Stimulated activated CD8-positive, alpha-beta memory T cell treated with anti-CD3 and anti-CD28 coated beads, Interleukin-15, amount 100 ng/mL, for 24 hours (primary cell): Measurements from ENCODE around the gene ADCY6.
"Not testable (repeated sequence)": the region's sequence is repeated elsewhere in the genome, so short reads cannot be mapped to it uniquely, and the experiment has no call there.

Source experiments
- DNase-seq: peaks from one replicate; pipeline ENCODE4 v3.0.0-alpha.2; 2020; ENCODE audit warnings: low read depth

ADCY6 gene

DNA sequence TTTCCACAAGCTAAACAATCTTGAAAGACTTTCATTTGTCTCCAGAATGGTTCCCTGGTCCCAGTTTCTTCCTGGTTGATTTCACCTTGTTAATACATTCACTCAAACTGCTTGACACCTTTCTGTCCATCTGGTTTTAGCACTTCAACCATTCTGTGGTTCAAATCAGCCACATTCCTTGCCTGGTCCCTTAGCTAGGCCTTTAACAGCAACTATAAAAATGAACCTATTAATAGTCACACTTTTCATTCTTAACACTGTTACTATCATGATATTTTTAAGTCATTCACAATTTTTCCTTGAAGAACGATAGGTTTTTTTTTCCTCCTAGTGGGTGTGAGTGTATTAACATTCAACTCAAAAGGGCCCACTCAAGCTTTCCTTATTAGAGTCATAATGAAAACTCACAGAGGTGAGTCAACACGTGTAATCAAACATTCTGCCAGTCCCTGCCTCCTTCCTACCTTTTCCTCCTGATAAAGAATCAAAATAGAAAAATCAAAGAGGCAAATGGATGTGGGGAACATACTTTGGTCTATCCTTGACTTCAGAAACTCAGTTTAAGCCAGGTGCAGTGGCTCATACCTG is 38.0 kb downstream of the ADCY6 start:
- no peak for DNase-seq

DNA sequence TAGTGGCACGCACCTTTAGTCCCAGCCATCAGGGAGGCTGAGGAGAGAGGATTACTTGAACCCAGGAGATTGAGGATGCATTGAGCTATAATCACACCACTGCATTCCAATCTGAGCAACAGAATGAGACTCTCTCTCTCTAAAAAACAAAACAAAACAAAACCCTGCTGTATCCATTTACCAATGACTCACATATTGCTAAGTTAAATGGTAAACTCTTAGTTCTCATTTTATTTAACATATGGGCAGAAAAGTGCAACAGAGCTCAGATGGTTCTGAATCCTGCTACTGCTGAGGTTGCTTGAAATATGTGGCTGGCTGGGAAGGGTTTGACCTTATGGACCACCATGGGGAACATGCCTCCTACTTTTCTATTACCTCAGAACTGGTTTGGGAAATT is 38.7 kb downstream of the ADCY6 start:
- DNase-seq: no peak

DNA sequence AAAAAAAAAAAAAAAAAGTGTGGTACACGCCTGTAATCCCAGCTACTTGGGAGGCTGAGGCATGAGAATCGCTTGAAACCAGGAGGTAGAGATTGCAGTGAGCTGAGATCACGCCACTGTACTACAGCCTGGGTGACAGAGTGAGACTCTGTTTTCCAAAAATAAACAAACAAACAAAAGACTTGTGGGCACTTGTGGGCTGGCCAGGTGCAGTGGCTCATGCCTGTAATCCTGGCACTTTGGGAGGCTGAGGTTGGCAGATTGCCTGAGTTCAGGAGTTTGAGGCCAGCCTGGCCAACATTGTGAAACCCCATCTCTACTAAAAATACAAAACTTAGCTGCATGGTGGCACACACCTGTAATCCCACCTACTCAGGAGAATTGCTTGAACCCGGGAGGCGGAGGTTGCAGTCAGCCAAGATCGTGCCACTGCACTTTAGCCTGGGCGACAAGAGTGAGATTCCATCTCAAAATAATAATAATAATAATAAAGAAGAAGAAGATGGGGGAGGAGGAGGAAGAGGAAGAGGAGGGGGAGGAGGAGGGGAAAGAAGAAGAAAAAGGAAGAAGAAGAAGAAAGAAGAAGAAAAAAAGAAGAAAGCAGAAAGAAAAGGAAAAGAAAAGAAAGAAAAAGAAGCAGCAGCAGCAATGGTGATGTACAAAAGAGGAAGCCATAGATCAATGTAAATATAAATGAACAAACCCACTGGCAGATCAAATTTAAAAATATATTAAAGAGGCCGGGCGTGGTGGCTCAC is 44.5 kb downstream of the ADCY6 start:
- DNase-seq: no peak

DNA sequence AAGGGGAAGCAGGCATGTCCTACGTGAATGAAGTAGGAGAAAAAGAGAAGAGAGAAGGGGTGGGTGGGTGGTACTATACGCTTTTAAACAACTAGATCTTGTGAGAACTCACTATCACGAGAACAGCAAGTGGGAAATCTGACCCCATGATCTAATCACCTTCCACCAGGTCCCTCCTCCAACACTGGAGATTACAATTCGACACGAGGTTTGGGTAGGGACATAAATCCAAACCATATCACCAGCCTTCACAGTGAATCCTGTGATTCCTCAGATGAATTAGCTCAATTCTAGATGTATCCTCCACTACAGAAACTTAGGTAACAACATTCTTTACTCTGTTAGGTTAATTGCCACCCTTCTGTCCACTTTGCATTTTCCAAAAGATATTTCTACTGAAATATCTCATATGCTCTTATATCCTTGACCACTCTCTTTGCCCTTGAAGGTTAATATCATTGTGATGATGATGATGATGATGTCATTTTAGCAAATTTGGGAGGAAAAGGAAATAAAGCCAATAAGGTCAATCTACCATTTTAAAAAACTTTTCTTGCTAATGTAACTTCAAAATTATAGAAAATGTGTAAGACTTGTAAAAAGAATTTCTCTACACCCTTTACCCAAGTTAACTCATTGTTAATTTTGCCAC is 49.1 kb downstream of the ADCY6 start:
- DNase-seq: no peak

DNA sequence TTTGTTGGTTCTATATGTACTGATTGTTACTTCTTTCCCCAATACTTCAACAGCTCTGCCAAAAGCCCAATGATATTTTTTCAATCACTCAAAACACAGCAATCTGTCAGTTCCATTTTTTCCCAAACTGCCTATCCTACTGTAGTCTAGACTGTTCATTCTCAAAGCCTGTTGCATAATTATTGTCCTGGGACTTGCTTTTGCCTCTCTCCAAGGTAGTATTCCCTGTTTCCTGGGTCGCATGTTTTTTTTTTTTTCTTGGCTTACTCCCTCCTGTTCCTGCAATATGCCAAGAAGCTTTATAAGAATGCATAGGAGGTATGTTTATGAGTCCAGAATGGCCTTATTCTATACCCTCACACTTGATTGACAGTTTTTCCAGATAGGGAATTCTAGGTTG is 52.4 kb downstream of the ADCY6 start:
- DNase-seq: no peak

DNA sequence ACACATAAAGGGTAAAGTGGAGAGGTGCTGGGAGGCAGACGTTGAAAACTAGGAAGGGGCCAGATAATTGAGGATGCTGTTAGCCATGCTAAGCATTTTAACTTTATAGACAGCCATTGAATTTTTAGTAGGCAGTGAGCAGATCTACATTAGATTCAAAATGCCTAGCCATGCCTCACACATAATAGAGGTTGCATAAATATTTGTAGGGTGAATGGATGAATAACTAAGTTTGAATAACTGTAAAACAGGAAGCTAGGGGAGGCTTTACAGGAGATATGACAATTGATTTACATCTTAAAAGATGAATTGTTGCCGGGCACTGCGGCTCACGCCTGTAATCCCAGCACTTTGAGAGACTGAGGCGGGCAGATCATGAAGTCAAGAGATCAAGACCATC is 60.1 kb downstream of the ADCY6 start:
- no peak for DNase-seq

DNA sequence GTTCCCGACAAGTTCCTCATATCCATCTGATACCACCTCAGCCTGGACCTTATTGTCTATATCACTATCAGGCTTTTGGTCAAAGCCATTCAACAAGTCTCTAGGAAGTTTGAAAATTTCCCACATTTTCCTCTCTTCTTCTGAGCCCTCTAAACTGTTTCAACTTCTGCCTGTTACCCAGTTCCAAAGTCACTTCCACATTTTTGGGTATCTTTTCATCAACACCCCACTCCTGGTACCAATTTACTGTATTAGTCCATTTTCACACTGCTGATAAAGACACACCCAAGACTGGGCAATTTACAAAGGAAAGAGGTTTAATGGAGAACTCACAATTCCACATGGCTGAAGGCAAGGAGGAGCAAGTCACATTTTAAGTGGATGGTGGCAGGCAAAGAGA is 68.2 kb downstream of the ADCY6 start:
- DNase-seq: not testable (repeated sequence)

DNA sequence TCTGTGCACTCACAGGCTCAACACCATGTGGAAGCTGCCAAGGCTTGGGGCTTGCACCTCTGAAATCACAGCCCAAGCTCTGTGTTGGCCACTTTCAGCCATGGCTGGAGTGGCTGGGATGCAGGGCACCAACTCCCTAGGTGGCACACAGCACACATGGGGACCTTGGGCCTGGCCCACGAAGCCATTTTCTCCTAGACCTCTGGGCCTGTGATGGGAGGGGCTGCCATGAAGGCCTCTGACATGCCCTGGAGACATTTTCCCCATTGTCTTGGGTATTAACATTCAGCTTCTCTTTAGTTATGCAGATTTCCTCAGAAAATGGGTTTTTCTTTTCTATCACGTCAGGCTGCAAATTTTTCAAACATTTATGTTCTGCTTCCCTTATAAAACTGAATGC is 68.7 kb downstream of the ADCY6 start:
- not testable (repeated sequence) for DNase-seq

DNA sequence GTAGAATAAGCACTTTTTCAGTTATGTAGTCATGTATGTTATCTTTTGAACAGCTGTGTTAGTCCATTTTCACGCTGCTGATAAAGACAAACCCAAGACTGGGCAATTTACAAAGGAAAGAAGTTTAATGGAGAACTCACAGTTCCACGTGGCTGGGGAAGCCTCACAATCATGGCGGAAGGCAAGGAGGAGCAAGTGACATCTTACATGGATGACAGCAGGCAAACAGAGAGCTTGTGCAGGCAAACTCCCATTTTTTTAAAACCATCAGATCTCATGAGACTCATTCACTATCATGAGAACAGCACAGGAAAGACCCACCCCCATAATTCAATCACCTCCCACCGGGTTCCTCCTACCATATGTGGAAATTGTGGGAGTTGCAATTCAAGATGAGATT is 69.9 kb downstream of the ADCY6 start:
- DNase-seq: not testable (repeated sequence)

DNA sequence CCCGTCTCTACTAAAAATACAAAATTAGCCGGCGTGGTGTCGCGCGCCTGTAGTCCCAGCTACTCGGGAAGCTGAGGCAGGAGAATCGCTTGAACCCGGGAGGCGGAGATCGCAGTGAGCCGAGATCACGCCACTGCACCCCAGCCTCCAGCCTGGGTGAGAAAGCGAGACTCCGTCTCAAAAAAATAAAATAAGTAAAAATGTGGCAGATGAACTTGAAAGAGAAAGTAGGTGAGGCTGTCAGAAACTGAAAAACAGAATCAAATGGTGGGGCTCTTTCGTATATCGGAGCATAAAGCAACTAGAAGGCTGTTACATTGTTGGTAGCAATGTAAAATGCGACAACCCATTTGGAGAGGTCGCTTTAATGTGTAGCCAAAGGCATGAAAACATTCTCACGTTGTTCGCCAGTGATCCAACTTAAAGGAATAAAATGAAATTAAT is 71.6 kb downstream of the ADCY6 start:
- DNase-seq: no peak

DNA sequence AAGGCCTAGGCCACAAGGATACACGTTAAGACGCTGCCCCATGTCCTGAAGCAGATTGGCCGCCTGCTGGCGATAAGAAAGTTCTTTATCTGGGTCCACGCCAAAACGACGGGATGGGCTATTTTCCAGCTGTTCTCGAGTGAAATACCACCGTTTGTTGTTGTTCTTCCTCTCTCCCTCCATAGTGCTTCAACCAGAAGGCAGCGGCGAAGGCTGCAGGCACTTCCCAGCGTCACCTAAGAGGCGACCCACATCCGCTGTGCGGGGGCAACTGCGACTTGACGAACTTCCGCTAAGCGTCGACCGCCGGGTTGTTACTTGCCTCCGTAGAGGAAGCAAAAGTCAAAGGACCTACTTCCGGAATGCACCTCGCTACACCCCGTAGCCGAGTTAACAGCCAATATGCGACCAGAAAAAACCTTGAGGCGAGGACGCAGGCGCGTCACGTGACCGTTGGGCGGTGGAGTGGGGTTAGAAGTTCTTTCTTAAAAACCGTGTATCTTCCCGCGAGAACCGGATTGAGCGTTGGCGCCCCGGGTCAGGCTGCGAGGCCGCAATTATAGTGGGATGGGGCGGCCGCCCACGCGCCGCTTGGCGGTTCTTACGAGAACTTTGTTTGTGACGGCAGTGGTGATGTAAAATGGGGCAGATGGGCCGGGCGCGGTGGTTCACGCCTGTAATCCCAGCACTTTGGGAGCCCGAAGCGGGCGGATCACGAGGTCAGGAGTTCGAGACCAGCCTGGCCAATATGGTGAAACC is 72.2 kb downstream of the ADCY6 start, which contains the start of gene CCNT1:
CCNT1 (minus strand) TSS at position 215 of the 759 bp plus-strand sequence; CDS start at position 183, 32 bp downstream.
- peak; percentile 93 for DNase-seq
